ENCODE data around the gene ZNF300. TPM values are rescaled to one million over a fixed set of nuclear protein-coding genes. Genes with fewer than 3 reads are reported as not detected.

ZNF300 gene
- total and polyA plus RNA-seq, 2 of the 13 experiments (the other 11 are each of a cell fraction or from before 2014, with no cell fraction given), result 2.7 to 6.8 TPM

GRCh38 chr5:150904479-150905311 lies at the start of gene ZNF300 (continued):
- no peak for TF ChIP-seq ATF2 (CRISPR knock-in tag; IDR thresholded peaks at IDR 0.05)
- no peak for TF ChIP-seq ZNF784 (CRISPR knock-in tag; IDR thresholded peaks at IDR 0.05; ENCODE audit: borderline replicate concordance)
- TF ChIP-seq MATR3 (CRISPR knock-in tag; IDR thresholded peaks at IDR 0.05), result no peak
- no peak for TF ChIP-seq NFE2 (CRISPR knock-in tag; IDR thresholded peaks at IDR 0.05)
- no peak for TF ChIP-seq ZBTB44 (CRISPR knock-in tag; IDR thresholded peaks at IDR 0.05)
- TF ChIP-seq SP2 (CRISPR knock-in tag; IDR thresholded peaks at IDR 0.05), result no peak
- 0 out of 2 replicates have a peak, but pooled peaks have one; percentile 4 for TF ChIP-seq ZNF335 (CRISPR knock-in tag; IDR thresholded peaks at IDR 0.05)
- peak; percentile 57; the same call in 1 of the 2 replicates for TF ChIP-seq ZFP91 (CRISPR knock-in tag; IDR thresholded peaks at IDR 0.05; ENCODE audit: borderline replicate concordance)
- TF ChIP-seq PHF8 (CRISPR knock-in tag; IDR thresholded peaks at IDR 0.05), result peak; percentile 81
- TF ChIP-seq RNF2 (conservative IDR thresholded peaks at IDR 0.05; ENCODE audit: low read depth), result 0 out of 2 replicates have a peak, but pooled peaks have one; percentile 38
- no peak for TF ChIP-seq ATM (IDR thresholded peaks at IDR 0.05; ENCODE audit: borderline replicate concordance)
- no peak for TF ChIP-seq ZNF577 (CRISPR knock-in tag; IDR thresholded peaks at IDR 0.05; ENCODE audit: borderline replicate concordance, low read depth)
- no peak for TF ChIP-seq HMG20A (CRISPR knock-in tag; IDR thresholded peaks at IDR 0.05; ENCODE audit: borderline replicate concordance)
- no peak for TF ChIP-seq KDM3A (CRISPR knock-in tag; IDR thresholded peaks at IDR 0.05; ENCODE audit: low read depth)
- no peak for TF ChIP-seq ZNF75D (CRISPR knock-in tag; IDR thresholded peaks at IDR 0.05; ENCODE audit: borderline replicate concordance)
- TF ChIP-seq NFAT5 (CRISPR knock-in tag; IDR thresholded peaks at IDR 0.05), result no peak
- TF ChIP-seq ZNF580 (CRISPR knock-in tag; IDR thresholded peaks at IDR 0.05; ENCODE audit: borderline replicate concordance, low read depth), result peak; percentile 60; the same call in 1 of the 2 replicates
- TF ChIP-seq ZMYM4 (CRISPR knock-in tag; IDR thresholded peaks at IDR 0.05), result peak; percentile 97
